Uterus (tissue), 4 donors: ENCODE results near the gene BPGM. TPM values are rescaled to one million over a fixed set of nuclear protein-coding genes. Genes with fewer than 3 reads are reported as not detected.

Experiments used
- DNase-seq, 2 donors: peaks; one replicate each; pipeline ENCODE4 v3.0.0-alpha.2; 2019 to 2020
- H3K27ac ChIP-seq, 2 donors: fragments of 200-600 bp; sonication (generic); 1 replicate in 1 of 2; 2 replicates in 1 of 2; pipeline ENCODE4 v1.5.1; 2016 to 2018
- H3K27me3 ChIP-seq, 2 donors: fragments of 200-600 bp; sonication (generic); one replicate each; pipeline ENCODE4 v1.5.1; 2018 to 2019; ENCODE audit warnings: control low read depth in 1 of 2
- H3K36me3 ChIP-seq, 2 donors: fragments of 200-600 bp; sonication (generic); one replicate each; pipeline ENCODE4 v1.5.1; 2019; ENCODE audit warnings: control low read depth in 1 of 2
- H3K4me1 ChIP-seq, 2 donors: fragments of 200-600 bp; sonication (generic); one replicate each; pipeline ENCODE4 v1.5.1; 2018 to 2019; ENCODE audit warnings: control low read depth in 1 of 2
- H3K4me3 ChIP-seq, 2 donors: fragments of 200-600 bp; sonication (generic); 1 replicate in 1 of 2; 2 replicates in 1 of 2; pipeline ENCODE4 v1.5.1; 2018 to 2019; ENCODE audit warnings: mild to moderate bottlenecking in 1 of 2
- H3K9me3 ChIP-seq, 2 donors: fragments of 200-600 bp; sonication (generic); one replicate each; pipeline ENCODE4 v1.5.1; 2019; ENCODE audit warnings: control low read depth in 1 of 2
- CTCF ChIP-seq, 4 experiments: fragments of 200-600 bp in 2 of 4; fragments of 450-650 bp in 2 of 4; sonication (generic) in 2 of 4; IDR thresholded peaks; one replicate each; pipeline ENCODE4 v1.5.1; 2016 to 2019; ENCODE audit warnings: antibody characterized with exemption in 4 of 4, mild to moderate bottlenecking in 2 of 4, moderate library complexity in 1 of 4
- POLR2A ChIP-seq, 2 donors: fragments of 450-650 bp; IDR thresholded peaks; one replicate each; pipeline ENCODE4 v1.6.1; 2016; ENCODE audit warnings: antibody characterized with exemption in 2 of 2, mild to moderate bottlenecking in 1 of 2, moderate library complexity in 1 of 2
- intact Hi-C: fragments of 100-400 bp; cut with DNase I; formaldehyde crosslinking; loops from one replicate; pipeline ENCODE4 v1.15.1; 2023; ENCODE audit warnings: low total_unique reads
- total RNA-seq, 4 donors: library from RNA; depleted of rRNA in 3 of 4; stranded (reverse); fragments of >200 nt in 3 of 4; gene quantifications; one replicate each; pipeline versions ENCODE4 v1.1.0 to v1.2.4, GENCODE V29; 2014 to 2023
- donor health status: DM: yes; HTN: yes; CAD: no.

Gene BPGM
- total RNA-seq, 4 donors from 2014 or later: 11.0 to 57.4 (median 15.0) TPM

- Histone ChIP-seq H3K27ac (peak overlapping the region in 1 of 2 donors; percentile 16), H3K27me3 (no peaks in the 10 kb centered on the region), H3K4me1 (peaks cover 13% of the 10 kb centered on the region in 2 donors), H3K4me3 (no peak overlapping the region), H3K36me3 (no peaks in the 10 kb centered on the region), H3K9me3 (no peaks in the 10 kb centered on the region)
- no peak for DNase-seq
- TF ChIP-seq CTCF (IDR thresholded peaks at IDR 0.05) (no peak), POLR2A (IDR thresholded peaks at IDR 0.05) (no peak)
- intact Hi-C loops: no loop called here
These were observed 79.9 kb downstream of the BPGM start for GRCh38 chr7:134726581-134726980.

GRCh38 chr7:134727711-134728110, 81.1 kb downstream of the BPGM start:
- Histone ChIP-seq H3K36me3 (no peaks in the 10 kb centered on the region), H3K27me3 (no peaks in the 10 kb centered on the region), H3K4me3 (no peak overlapping the region), H3K4me1 (peaks cover 13 to 16% of the 10 kb centered on the region in 2 donors), H3K27ac (peak overlapping the region in 1 of 2 donors; percentile 24), H3K9me3 (no peaks in the 10 kb centered on the region)
- intact Hi-C loops: no loop called here
- no peak for TF ChIP-seq POLR2A (IDR thresholded peaks at IDR 0.05)
- TF ChIP-seq CTCF (IDR thresholded peaks at IDR 0.05): no peak
- DNase-seq: no peak

Other genes starting within 250 kb of the BPGM start
- 10 to 100 TPM; 10.8 to 69.3 (median 40.8) TPM for gene AKR1B1, start 187.8 kb upstream of the BPGM start, total RNA-seq
- under 1 TPM in 1 of 4 donors, not detected in 3; 0.48 TPM for gene AKR1B10, start 119.3 kb upstream of the BPGM start, total RNA-seq
- not detected for gene AKR1B15, start 97.7 kb upstream of the BPGM start, total RNA-seq
- 1,000 to 10,000 TPM in 1 of 4 donors, 100 to 1,000 TPM in 3; 351 to 1,046 (median 551) TPM for gene CALD1, start 132.8 kb downstream of the BPGM start, total RNA-seq